ENCODE measurements around the gene ELOVL7. TPM values are rescaled to one million over a fixed set of nuclear protein-coding genes. Genes with fewer than 3 reads are reported as not detected.
"Not testable (repeated sequence)": the region's sequence is repeated elsewhere in the genome, so short reads cannot be mapped to it uniquely, and the experiment has no call there.

The ELOVL7 gene
- total RNA-seq, 4 donors from 2014 or later, result 1.2 to 7.0 (median 5.3) TPM

DNA sequence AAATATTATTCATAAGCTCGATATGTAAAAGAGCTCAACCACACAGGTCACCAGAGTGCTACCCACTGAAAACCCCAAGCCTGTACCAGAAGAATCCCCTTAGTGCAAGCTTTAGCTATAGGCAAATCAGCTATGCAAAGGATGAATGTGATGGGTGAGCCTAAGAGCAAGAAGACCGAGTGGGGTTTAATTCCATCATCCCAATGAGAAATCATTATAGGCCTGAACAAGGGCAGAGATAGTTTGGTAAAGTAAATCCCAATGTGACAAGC lies 21.8 kb downstream of the ELOVL7 start:
- Histone ChIP-seq H3K27ac (replicated peaks in 1 of 4) (no peak overlapping the region), H3K36me3 (no peaks in the 10 kb centered on the region), H3K4me1 (no peaks in the 10 kb centered on the region), H3K27me3 (no peaks in the 10 kb centered on the region), H3K9me3 (no peaks in the 10 kb centered on the region), H3K4me3 (no peak overlapping the region)
- DNase-seq (ENCODE audit: extremely low spot score), result no peak
- no peak for TF ChIP-seq POLR2A (IDR thresholded peaks at IDR 0.05; ENCODE audit: low read depth)
- no peak for TF ChIP-seq POLR2AphosphoS5 (IDR thresholded peaks at IDR 0.05)
- TF ChIP-seq, protein P1, sequence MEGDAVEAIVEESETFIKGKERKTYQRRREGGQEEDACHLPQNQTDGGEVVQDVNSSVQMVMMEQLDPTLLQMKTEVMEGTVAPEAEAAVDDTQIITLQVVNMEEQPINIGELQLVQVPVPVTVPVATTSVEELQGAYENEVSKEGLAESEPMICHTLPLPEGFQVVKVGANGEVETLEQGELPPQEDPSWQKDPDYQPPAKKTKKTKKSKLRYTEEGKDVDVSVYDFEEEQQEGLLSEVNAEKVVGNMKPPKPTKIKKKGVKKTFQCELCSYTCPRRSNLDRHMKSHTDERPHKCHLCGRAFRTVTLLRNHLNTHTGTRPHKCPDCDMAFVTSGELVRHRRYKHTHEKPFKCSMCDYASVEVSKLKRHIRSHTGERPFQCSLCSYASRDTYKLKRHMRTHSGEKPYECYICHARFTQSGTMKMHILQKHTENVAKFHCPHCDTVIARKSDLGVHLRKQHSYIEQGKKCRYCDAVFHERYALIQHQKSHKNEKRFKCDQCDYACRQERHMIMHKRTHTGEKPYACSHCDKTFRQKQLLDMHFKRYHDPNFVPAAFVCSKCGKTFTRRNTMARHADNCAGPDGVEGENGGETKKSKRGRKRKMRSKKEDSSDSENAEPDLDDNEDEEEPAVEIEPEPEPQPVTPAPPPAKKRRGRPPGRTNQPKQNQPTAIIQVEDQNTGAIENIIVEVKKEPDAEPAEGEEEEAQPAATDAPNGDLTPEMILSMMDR (IDR thresholded peaks at IDR 0.05), result no peak
- TF ChIP-seq EP300 (IDR thresholded peaks at IDR 0.05), result no peak
- 88% methylated on average over 2 of the region's 2 CpGs for WGBS
- intact Hi-C loops (cut with DNase I), result no loop called here

DNA sequence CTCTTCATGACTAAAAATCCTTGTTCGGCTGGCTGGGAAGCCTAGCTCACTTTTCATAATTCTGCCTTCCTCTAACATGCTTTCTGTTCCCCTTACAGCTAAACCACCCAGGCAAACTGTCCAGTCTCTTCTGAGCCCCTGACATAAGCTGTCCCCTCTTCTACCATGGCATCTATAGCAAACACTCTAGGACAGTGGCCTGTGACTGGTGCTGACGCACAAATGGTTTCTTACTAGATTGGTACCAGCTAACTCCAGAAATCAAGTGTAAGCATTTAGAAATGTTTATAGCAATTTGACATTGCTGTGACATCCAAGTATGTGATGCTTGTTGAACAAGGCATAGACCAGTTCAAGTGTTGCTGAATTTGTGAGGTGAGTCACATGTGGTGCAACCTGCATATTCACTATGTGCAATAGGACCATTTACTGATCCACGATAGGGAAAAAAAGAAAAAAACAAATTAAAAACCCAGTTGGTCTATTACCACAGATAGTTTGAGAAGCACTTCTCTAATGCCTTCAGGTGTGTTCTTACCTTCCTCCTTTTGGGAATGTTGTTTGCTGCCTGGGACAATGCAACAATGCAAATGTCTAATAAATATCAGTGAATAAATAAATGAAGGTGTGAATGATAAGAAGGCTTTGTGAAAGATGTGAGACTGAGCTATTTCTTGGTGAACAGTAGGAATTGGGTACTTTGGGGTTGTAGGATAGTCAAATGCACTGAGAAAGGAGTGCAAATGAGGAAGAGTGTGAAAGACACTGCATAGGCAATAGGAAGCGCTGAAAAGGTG lies 22.4 kb downstream of the ELOVL7 start:
- Histone ChIP-seq H3K4me1 (no peaks in the 10 kb centered on the region), H3K27ac (replicated peaks in 1 of 4) (no peak overlapping the region), H3K36me3 (no peaks in the 10 kb centered on the region), H3K27me3 (no peaks in the 10 kb centered on the region), H3K4me3 (no peak overlapping the region), H3K9me3 (no peaks in the 10 kb centered on the region)
- DNase-seq (ENCODE audit: extremely low spot score), result no peak
- TF ChIP-seq POLR2A (IDR thresholded peaks at IDR 0.05; ENCODE audit: low read depth) (no peak), EP300 (IDR thresholded peaks at IDR 0.05) (no peak), POLR2AphosphoS5 (IDR thresholded peaks at IDR 0.05) (no peak)
- TF ChIP-seq, protein P1 (IDR thresholded peaks at IDR 0.05), result no peak
- intact Hi-C loops (cut with DNase I), result no loop called here
- 91% methylated on average over 4 of the region's 4 CpGs for WGBS

DNA sequence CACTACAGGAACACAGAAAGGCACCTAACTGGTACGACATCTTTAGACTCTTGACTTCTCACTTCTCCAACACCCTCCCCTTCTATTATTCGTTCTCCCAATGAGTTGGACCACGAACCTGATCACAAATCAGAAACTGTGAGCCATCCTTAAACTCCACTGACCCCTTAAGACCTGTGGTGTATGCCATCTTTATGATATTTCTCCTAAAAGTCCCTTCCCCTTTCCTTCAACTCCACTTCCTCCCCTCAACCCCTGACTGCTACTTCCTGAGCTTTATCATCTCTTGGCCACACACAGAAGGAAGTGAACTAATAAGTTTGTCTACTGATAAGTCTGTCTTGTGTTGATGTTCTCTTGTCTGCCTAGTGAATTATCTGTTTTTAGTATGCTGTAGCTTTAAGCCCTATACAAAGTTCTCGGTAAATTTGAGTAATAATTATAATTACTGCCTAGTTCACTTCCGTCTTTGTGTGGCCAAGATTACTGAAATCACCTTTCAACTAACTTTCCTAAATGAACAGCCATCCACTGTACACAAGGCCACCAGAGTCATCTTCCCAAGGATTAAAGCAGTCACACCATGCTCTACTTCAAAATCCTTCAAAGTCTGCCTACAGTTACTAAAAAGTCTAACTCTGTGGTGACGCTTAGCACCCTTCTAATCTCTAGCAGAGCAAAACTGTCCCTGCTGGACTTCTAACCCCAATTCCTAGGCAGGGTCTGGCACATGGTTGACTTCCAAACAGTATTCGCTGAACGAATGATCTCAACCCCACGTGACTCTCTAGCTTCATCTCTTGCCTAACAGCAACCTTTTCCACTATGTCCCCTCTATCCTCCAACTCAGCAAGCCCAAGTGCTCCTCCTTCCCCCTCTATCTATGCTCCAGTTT lies 23.2 kb downstream of the ELOVL7 start:
- Histone ChIP-seq H3K4me3 (no peak overlapping the region), H3K36me3 (no peaks in the 10 kb centered on the region), H3K27me3 (no peaks in the 10 kb centered on the region), H3K27ac (replicated peaks in 1 of 4) (no peak overlapping the region), H3K4me1 (no peaks in the 10 kb centered on the region), H3K9me3 (no peaks in the 10 kb centered on the region)
- no peak for DNase-seq (ENCODE audit: extremely low spot score)
- 75% methylated on average over 9 of the region's 9 CpGs for WGBS
- intact Hi-C loops (cut with DNase I), result no loop called here
- TF ChIP-seq EP300 (IDR thresholded peaks at IDR 0.05) (no peak), POLR2A (IDR thresholded peaks at IDR 0.05; ENCODE audit: low read depth) (no peak), POLR2AphosphoS5 (IDR thresholded peaks at IDR 0.05) (no peak)
- TF ChIP-seq, protein P1 (IDR thresholded peaks at IDR 0.05), result no peak

DNA sequence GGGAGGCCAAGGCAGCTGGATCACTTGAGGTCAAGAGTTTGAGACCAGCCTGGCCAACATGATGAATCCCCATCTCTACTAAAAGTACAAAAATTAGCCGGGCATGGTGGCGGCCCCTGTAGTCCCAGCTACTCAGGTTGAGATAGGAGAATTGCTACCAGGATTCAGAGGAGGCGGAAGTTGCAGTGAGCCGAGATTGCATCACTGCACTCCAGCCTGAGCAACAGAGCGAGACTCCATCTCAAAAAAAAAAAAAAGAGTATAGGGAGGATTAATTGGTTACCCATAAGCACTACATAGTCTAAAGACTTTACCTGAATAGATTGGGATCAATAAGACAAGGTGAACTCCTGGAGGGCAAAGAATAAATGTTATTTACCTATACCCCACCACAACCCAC lies 27.9 kb downstream of the ELOVL7 start:
- H3K9me3 ChIP-seq; H3K36me3 ChIP-seq; intact Hi-C loops (cut with DNase I); H3K4me1 ChIP-seq; H3K27ac ChIP-seq (replicated peaks in 1 of 4); H3K4me3 ChIP-seq; DNase-seq (ENCODE audit: extremely low spot score); H3K27me3 ChIP-seq: not testable (repeated sequence)
- 91% methylated on average over 5 of the region's 5 CpGs for WGBS

DNA sequence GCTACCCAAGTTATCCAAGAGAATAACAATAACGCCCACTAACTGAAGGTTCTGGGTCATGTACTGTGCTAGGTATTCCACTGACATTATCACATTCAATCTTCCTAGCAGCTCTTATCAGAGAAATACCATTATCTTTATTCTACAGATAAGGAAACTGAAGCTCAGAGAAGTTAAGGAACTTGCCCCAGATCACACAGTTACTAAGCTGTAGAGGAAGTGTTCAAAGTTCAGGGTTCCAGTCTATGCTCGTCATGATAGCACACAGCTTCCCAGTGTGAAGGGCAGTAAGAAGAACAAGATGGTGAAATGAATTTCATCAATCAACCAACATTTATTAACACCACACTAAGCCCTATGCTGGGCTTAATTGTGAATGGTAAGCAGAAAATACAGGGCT lies 29.6 kb downstream of the ELOVL7 start:
- Histone ChIP-seq H3K27ac (replicated peaks in 1 of 4) (no peak overlapping the region), H3K9me3 (no peaks in the 10 kb centered on the region), H3K27me3 (no peaks in the 10 kb centered on the region), H3K4me1 (no peaks in the 10 kb centered on the region), H3K36me3 (no peaks in the 10 kb centered on the region), H3K4me3 (no peak overlapping the region)
- no peak for DNase-seq (ENCODE audit: extremely low spot score)
- no peak for TF ChIP-seq POLR2AphosphoS5 (IDR thresholded peaks at IDR 0.05)
- 85% methylated on average over 2 of the region's 2 CpGs for WGBS
- intact Hi-C loops (cut with DNase I), result no loop called here

Data from esophagus muscularis mucosa (tissue), 4 donors.